CD4-positive, alpha-beta memory T cell (primary cell): ENCODE data around the gene ZEB2. TPM values are rescaled to one million over a fixed set of nuclear protein-coding genes. Genes with fewer than 3 reads are reported as not detected.
A peak's percentile ranks its signal among the peaks of the same experiment; 100 is the strongest.

Experiments
- CTCF ChIA-PET: fragments of 350-600 bp; sonication (Branson Sonifier 250); formaldehyde crosslinking; loops from one replicate; lab custom pipeline; 2021; ENCODE audit warnings: inconsistent platforms; ENCODE audit not compliant: partially characterized antibody; lab: Charles Lee
- POLR2A ChIA-PET: fragments of 350-600 bp; sonication (Branson Sonifier 250); formaldehyde crosslinking; loops from one replicate; lab custom pipeline; 2021; ENCODE audit not compliant: partially characterized antibody; lab: Charles Lee
- DNase-seq, 5 donors: peaks; one replicate each; pipeline versions ENCODE4 v3.0.0 to v3.0.0-alpha.2; 2020 to 2022; ENCODE audit warnings: mixed read lengths in 1 of 5
- H3K27ac ChIP-seq: one replicate; pipeline ENCODE4 v1.7.0; 2013; ENCODE audit warnings: low read depth, low read length
- H3K27me3 ChIP-seq: 2 replicates; pipeline ENCODE4 v1.7.0; 2013; ENCODE audit warnings: mild to moderate bottlenecking, low read length, moderate library complexity; ENCODE audit not compliant: insufficient read depth
- H3K36me3 ChIP-seq: 2 replicates; pipeline ENCODE4 v1.7.0; 2013; ENCODE audit warnings: mild to moderate bottlenecking, low read length, moderate library complexity; ENCODE audit not compliant: insufficient read depth
- H3K4me1 ChIP-seq: 2 replicates; pipeline ENCODE4 v1.7.0; 2013; ENCODE audit warnings: mild to moderate bottlenecking, low read length, moderate library complexity; ENCODE audit not compliant: insufficient read depth
- H3K4me3 ChIP-seq, 2 donors: one replicate each; pipeline ENCODE4 v1.7.0; 2013; ENCODE audit warnings: low read length in 2 of 2, mild to moderate bottlenecking in 1 of 2
- H3K9me3 ChIP-seq, 2 donors: one replicate each; pipeline ENCODE4 v1.7.0; 2013; ENCODE audit warnings: low read length in 2 of 2, control low read depth in 1 of 2; ENCODE audit not compliant: control insufficient read depth in 1 of 2
- H3K27ac Mint-ChIP-seq, 7 donors: one replicate each; pipeline ENCODE4 v1.8.0; 2020 to 2021; ENCODE audit warnings: mixed read lengths in 7 of 7, mild to moderate bottlenecking in 6 of 7, inconsistent platforms in 3 of 7, moderate library complexity in 3 of 7
- H3K27me3 Mint-ChIP-seq, 2 donors: one replicate each; pipeline ENCODE4 v1.8.0; 2020 to 2021; ENCODE audit warnings: mixed read lengths in 2 of 2
- H3K36me3 Mint-ChIP-seq, 2 donors: one replicate each; pipeline ENCODE4 v1.8.0; 2020 to 2021; ENCODE audit warnings: mixed read lengths in 2 of 2, inconsistent platforms in 1 of 2, mild to moderate bottlenecking in 1 of 2
- H3K4me1 Mint-ChIP-seq, 4 donors: one replicate each; pipeline ENCODE4 v1.8.0; 2020 to 2021; ENCODE audit warnings: mixed read lengths in 4 of 4, mild to moderate bottlenecking in 1 of 4
- H3K4me3 Mint-ChIP-seq, 8 donors: one replicate each; pipeline ENCODE4 v1.8.0; 2020 to 2021; ENCODE audit warnings: mixed read lengths in 8 of 8, mild to moderate bottlenecking in 7 of 8, moderate library complexity in 6 of 8, inconsistent platforms in 3 of 8
- H3K9me3 Mint-ChIP-seq, 8 donors: one replicate each; pipeline ENCODE4 v1.8.0; 2020 to 2021; ENCODE audit warnings: mixed read lengths in 8 of 8, mild to moderate bottlenecking in 5 of 8, inconsistent platforms in 3 of 8, moderate library complexity in 1 of 8
- intact Hi-C: fragments of 100-400 bp; cut with micrococcal nuclease; formaldehyde crosslinking; loops from one replicate; pipeline ENCODE4 v1.15.1; 2023
- polyA plus RNA-seq, 2 donors: library from polyadenylated mRNA; unstranded; fragments of 300-500 nt; fragmentation: Illumina TruSeq; gene quantifications; one replicate each; pipeline ENCODE4 v1.2.3, GENCODE V29; 2021
- total RNA-seq, 2 experiments: library from RNA; stranded (reverse); gene quantifications; one replicate each; pipeline ENCODE4 v1.2.3, GENCODE V29; 2021

The ZEB2 gene
- total and polyA plus RNA-seq, 4 experiments from 2014 or later: 0.83 to 5.2 (median 2.6) TPM

DNA sequence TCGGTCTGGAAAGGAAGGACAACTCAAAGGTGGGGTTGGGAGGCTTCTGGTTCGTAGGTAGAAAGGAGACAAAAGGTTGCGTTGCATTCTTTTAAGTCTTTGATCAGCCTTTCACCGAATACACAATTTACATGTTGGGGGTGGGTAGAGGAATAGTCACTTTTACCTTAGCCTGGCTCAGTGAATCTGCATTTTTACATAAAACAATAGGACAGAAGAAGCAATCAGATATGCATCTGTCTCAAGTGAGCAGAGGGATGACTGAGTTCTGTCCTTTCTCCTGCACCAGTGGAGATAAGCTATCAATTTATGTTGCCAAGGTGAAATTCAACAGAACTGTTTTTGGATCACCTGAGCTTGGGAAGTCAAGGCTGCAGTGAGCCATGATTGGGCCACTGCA, 173.7 kb downstream of the ZEB2 start:
- Mint-ChIP-seq H3K4me1 (no peaks in the 10 kb centered on the region), H3K9me3 (peaks cover 0 to 1% (median 0%) of the 10 kb centered on the region in 8 donors), H3K27ac (no peak overlapping the region), H3K27me3 (peaks cover 0 to 2% of the 10 kb centered on the region in 2 donors), H3K4me3 (no peak overlapping the region), H3K36me3 (no peaks in the 10 kb centered on the region)
- intact Hi-C loops: no loop called here
- Histone ChIP-seq H3K4me1 (no peaks in the 10 kb centered on the region), H3K4me3 (no peak overlapping the region), H3K9me3 (no peaks in the 10 kb centered on the region), H3K27me3 (no peaks in the 10 kb centered on the region), H3K36me3 (no peaks in the 10 kb centered on the region), H3K27ac (no peak overlapping the region)
- CTCF ChIA-PET: no interaction called here
- DNase-seq: no peak
- POLR2A ChIA-PET: no interaction called here

DNA sequence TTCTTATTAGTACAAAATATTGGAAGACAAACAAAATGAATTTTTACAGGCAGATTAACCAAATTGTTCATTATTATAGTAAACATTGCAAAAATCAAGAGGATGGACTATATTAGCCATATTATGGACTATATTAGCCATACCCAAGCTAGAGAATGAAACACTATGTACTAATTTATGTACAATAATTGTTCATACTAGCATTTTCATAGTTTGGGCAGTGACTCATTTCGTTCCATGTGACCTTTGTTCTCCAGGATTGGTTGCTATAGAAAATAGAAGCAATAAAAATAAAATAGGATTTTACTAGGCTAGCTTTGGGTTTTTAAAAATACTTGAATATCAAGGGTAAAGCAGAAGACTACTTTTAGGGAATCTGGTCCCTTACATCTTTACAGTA, 176.8 kb downstream of the ZEB2 start:
- intact Hi-C loops: no loop called here
- Mint-ChIP-seq H3K9me3 (peaks cover 0 to 1% (median 0%) of the 10 kb centered on the region in 8 donors), H3K27me3 (peaks cover 0 to 2% of the 10 kb centered on the region in 2 donors), H3K36me3 (no peaks in the 10 kb centered on the region), H3K4me1 (peaks cover 0 to 2% (median 0%) of the 10 kb centered on the region in 4 donors), H3K27ac (no peak overlapping the region), H3K4me3 (no peak overlapping the region)
- H3K36me3 ChIP-seq: no peaks in the 10 kb centered on the region
- H3K4me3 ChIP-seq: no peak overlapping the region
- CTCF ChIA-PET: no interaction called here
- no peaks in the 10 kb centered on the region for H3K27me3 ChIP-seq
- H3K9me3 ChIP-seq: no peaks in the 10 kb centered on the region
- DNase-seq: no peak
- H3K27ac ChIP-seq: no peak overlapping the region
- no peaks in the 10 kb centered on the region for H3K4me1 ChIP-seq
- POLR2A ChIA-PET: no interaction called here

DNA sequence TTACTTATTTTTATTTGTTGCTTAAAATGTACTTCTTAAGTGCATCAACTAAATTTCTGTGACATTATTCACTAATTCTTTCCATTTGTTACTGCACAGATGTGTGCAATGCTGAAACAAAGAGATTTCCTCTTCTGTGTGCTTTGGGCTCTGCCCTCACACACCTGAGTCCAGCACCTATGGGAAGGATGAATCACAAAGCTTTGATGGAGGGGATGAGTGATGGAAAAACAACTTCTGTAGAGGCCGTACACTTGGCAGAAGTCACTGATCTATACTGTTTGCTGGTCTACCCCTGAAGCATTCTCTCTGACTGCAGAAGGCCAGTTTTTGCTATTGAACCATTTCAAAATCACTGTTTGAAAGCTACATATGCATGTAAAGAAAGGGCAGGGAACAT, 178.4 kb downstream of the ZEB2 start:
- DNase-seq: no peak
- POLR2A ChIA-PET: no interaction called here
- Histone ChIP-seq H3K36me3 (no peaks in the 10 kb centered on the region), H3K4me1 (no peaks in the 10 kb centered on the region), H3K27ac (no peak overlapping the region), H3K4me3 (no peak overlapping the region), H3K9me3 (no peaks in the 10 kb centered on the region), H3K27me3 (no peaks in the 10 kb centered on the region)
- intact Hi-C loops: no loop called here
- peaks cover 0 to 2% (median 0%) of the 10 kb centered on the region in 4 donors for H3K4me1 Mint-ChIP-seq
- H3K27ac Mint-ChIP-seq: no peak overlapping the region
- H3K9me3 Mint-ChIP-seq: no peaks in the 10 kb centered on the region
- no peak overlapping the region for H3K4me3 Mint-ChIP-seq
- no peaks in the 10 kb centered on the region for H3K27me3 Mint-ChIP-seq
- CTCF ChIA-PET: no interaction called here
- H3K36me3 Mint-ChIP-seq: no peaks in the 10 kb centered on the region

DNA sequence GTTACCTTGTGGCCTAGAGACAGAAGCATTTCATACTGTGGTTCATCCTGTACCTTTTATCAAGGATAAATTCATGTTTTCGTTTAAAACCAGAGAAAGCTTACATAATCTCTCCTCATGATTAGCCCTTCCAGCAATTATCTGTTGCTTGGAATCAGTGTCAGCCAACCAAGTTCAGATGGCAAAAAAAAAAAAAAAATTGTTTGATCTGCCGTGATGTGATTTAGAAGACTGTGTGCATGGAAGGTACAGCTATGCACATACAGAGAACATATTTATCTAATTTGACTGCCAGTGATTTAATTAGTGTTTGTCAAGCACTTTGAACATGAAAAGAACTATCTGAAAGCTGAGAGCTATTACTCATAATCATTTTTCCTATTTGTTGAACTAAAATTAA, 180.9 kb downstream of the ZEB2 start:
- Histone ChIP-seq H3K9me3 (no peaks in the 10 kb centered on the region), H3K4me3 (no peak overlapping the region), H3K27ac (no peak overlapping the region), H3K4me1 (no peaks in the 10 kb centered on the region), H3K36me3 (no peaks in the 10 kb centered on the region), H3K27me3 (no peaks in the 10 kb centered on the region)
- H3K36me3 Mint-ChIP-seq: no peaks in the 10 kb centered on the region
- H3K27ac Mint-ChIP-seq: no peak overlapping the region
- no peaks in the 10 kb centered on the region for H3K9me3 Mint-ChIP-seq
- peaks cover 0 to 2% (median 0%) of the 10 kb centered on the region in 4 donors for H3K4me1 Mint-ChIP-seq
- H3K4me3 Mint-ChIP-seq: no peak overlapping the region
- CTCF ChIA-PET: no interaction called here
- no peak for DNase-seq
- POLR2A ChIA-PET: no interaction called here
- H3K27me3 Mint-ChIP-seq: no peaks in the 10 kb centered on the region
- intact Hi-C loops: no loop called here

DNA sequence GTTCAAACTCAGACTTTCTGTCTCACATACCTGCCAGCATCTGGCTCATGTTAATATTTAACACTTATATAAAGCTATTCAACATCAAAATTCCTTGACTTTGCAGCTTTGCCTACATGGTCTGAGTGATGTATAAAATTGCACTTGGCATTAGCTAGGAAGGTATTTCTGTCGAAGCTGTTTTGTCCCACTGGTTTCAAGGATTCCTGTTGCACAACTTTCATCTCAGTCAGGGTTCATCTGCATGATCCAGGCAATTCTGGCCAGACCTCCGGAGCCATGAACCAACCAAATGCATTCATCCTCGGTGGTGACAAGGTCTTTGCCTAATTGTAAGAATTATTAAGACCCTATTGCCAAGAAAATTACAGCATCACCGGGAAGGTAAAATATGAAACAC, 185.4 kb downstream of the ZEB2 start:
- Mint-ChIP-seq H3K27ac (peak overlapping the region in 1 of 7 donors; percentile 9), H3K4me3 (no peak overlapping the region), H3K4me1 (peaks cover 12 to 30% (median 15%) of the 10 kb centered on the region in 4 donors), H3K36me3 (peaks cover 0 to 11% of the 10 kb centered on the region in 2 donors), H3K27me3 (no peaks in the 10 kb centered on the region), H3K9me3 (no peaks in the 10 kb centered on the region)
- POLR2A ChIA-PET: interaction anchor here (0.6 kb wide), 1 partner anchor 184 kb away, joined by 5 read pairs; no protein-coding TSS in a partner anchor
- Histone ChIP-seq H3K9me3 (no peaks in the 10 kb centered on the region), H3K4me1 (peaks cover 25% of the 10 kb centered on the region), H3K36me3 (no peaks in the 10 kb centered on the region), H3K27me3 (no peaks in the 10 kb centered on the region), H3K27ac (no peak overlapping the region), H3K4me3 (no peak overlapping the region)
- intact Hi-C loops: loop anchor here (5.0 kb wide), 2 partner anchors 152 to 183 kb away; no protein-coding TSS in a partner anchor
- CTCF ChIA-PET: no interaction called here
- no peak for DNase-seq
